Brain microvascular endothelial cell (primary cell): ENCODE results near the gene GPR35.
A peak's percentile ranks its signal among the peaks of the same experiment; 100 is the strongest.
"Not testable (repeated sequence)": the region's sequence is repeated elsewhere in the genome, so short reads cannot be mapped to it uniquely, and the experiment has no call there.

Experiments used
- DNase-seq: peaks from one replicate; pipeline ENCODE4 v3.0.0-alpha.2; 2020
- H3K27ac ChIP-seq: fragments of 250-450 bp; sonication (Bioruptor Pico); 2 replicates; pipeline ENCODE4 v1.5.1; 2020; ENCODE audit warnings: mild to moderate bottlenecking, moderate library complexity
- H3K27me3 ChIP-seq: fragments of 250-450 bp; sonication (Bioruptor Pico); replicated peaks from 2 replicates; pipeline ENCODE4 v1.5.1; 2020; ENCODE audit warnings: mild to moderate bottlenecking
- H3K36me3 ChIP-seq: fragments of 250-450 bp; sonication (Bioruptor Pico); replicated peaks from 2 replicates; pipeline ENCODE4 v1.5.1; 2020; ENCODE audit warnings: mild to moderate bottlenecking
- H3K4me3 ChIP-seq: 2 replicates; pipeline ENCODE4 v1.5.1; 2011; ENCODE audit warnings: low read depth, mild to moderate bottlenecking, control low read depth, low read length, moderate library complexity
- in situ Hi-C: cut with HindIII; loops from 2 replicates; pipeline ENCODE4 v1.10.0; 2017; ENCODE audit warnings: low sequenced_read_pairs, low pct_ligation_motif_present
- TF ChIP-seq, protein P1 (sequence below): IDR thresholded peaks from 2 replicates; pipeline ENCODE4 v1.5.1; 2011; ENCODE audit warnings: low read depth, mild to moderate bottlenecking, moderate library complexity, low read length, control low read depth, inconsistent platforms; ENCODE audit errors: missing control alignments

The GPR35 gene

GRCh38 chr2:240649331-240649730, 24.1 kb downstream of the GPR35 start:
- Histone ChIP-seq H3K27ac (no peak overlapping the region), H3K36me3 (no peaks in the 10 kb centered on the region), H3K4me3 (no peak overlapping the region), H3K27me3 (peaks cover 34% of the 10 kb centered on the region)
- TF ChIP-seq, protein P1, sequence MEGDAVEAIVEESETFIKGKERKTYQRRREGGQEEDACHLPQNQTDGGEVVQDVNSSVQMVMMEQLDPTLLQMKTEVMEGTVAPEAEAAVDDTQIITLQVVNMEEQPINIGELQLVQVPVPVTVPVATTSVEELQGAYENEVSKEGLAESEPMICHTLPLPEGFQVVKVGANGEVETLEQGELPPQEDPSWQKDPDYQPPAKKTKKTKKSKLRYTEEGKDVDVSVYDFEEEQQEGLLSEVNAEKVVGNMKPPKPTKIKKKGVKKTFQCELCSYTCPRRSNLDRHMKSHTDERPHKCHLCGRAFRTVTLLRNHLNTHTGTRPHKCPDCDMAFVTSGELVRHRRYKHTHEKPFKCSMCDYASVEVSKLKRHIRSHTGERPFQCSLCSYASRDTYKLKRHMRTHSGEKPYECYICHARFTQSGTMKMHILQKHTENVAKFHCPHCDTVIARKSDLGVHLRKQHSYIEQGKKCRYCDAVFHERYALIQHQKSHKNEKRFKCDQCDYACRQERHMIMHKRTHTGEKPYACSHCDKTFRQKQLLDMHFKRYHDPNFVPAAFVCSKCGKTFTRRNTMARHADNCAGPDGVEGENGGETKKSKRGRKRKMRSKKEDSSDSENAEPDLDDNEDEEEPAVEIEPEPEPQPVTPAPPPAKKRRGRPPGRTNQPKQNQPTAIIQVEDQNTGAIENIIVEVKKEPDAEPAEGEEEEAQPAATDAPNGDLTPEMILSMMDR = no peak
- in situ Hi-C loops = no loop called here
- DNase-seq = no peak

DNA sequence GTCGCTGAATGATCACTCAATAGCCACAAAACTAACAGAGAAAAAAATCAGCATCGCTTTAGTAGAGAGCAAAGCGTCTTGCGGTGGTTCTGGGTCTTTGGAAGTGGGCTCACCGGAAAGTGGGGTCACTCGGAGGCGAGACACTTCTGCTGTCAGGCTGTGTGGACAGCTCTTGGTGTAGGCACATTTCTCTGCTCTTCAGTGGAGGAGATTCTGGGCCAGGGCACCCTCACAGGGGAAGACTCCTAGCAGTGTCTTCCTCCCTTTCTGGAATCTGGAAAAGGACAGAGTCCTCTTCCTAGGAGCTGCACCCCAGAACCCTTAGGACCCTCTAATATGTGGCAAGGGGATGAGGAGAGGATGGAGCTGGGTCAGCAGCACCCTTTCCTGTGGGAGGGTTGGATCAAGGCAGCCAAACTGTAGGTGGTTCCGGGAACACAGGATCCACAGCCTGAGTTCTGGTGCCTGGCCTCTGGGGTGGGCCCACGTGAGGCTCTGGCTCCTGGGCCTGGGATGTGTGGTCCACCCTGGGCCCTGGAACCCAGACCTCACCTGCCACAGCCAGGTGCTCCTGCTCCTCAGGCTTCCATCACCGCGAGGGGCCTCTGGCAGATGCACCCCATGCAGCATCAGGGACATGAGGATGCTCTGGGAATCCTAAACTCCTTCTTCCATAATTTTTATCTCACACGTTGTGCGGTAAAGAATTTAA, 25.1 kb downstream of the GPR35 start:
- no peak for DNase-seq
- TF ChIP-seq, protein P1 = no peak
- in situ Hi-C loops = no loop called here
- no peak overlapping the region for H3K27ac ChIP-seq
- peaks cover 34% of the 10 kb centered on the region for H3K27me3 ChIP-seq
- no peaks in the 10 kb centered on the region for H3K36me3 ChIP-seq
- no peak overlapping the region for H3K4me3 ChIP-seq

- TF ChIP-seq, protein P1 = no peak
- H3K36me3 ChIP-seq = no peaks in the 10 kb centered on the region
- H3K27me3 ChIP-seq = peaks cover 31% of the 10 kb centered on the region
- DNase-seq = no peak
- no peak overlapping the region for H3K4me3 ChIP-seq
- no peak overlapping the region for H3K27ac ChIP-seq
- in situ Hi-C loops = no loop called here
Measured at GRCh38 chr2:240651185-240651584, 25.9 kb downstream of the GPR35 start.

GRCh38 chr2:240655931-240656886, 30.9 kb downstream of the GPR35 start:
- no peak overlapping the region for H3K27ac ChIP-seq
- no peaks in the 10 kb centered on the region for H3K27me3 ChIP-seq

DNA sequence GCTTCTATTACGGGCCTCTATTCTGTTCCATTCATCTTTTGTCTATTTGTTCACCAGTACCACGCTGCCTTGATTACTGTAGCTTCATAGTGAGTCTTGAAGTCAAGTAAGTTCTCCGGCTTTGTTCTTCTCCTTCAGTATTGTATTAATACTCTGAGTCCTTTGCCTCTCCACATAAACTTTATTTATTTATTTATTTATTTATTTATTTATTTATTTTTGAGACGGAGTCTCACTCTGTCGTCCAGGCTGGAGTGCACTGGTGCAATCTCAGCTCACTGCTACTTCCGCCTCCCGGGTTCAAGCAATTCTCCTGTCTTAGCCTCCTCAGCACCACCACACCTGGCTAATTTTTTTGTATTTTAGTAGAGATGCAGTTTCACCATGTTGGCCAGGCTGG, 34.6 kb downstream of the GPR35 start:
- H3K27ac ChIP-seq, H3K36me3 ChIP-seq, DNase-seq, H3K27me3 ChIP-seq, H3K4me3 ChIP-seq, in situ Hi-C loops: not testable (repeated sequence)

More at GRCh38 chr2:240655931-240656886, 30.9 kb downstream of the GPR35 start:
- DNase-seq = peak; percentile 59
- in situ Hi-C loops = no loop called here
- TF ChIP-seq, protein P1 = no peak
- Histone ChIP-seq H3K36me3 (no peaks in the 10 kb centered on the region), H3K4me3 (no peak overlapping the region)

DNA sequence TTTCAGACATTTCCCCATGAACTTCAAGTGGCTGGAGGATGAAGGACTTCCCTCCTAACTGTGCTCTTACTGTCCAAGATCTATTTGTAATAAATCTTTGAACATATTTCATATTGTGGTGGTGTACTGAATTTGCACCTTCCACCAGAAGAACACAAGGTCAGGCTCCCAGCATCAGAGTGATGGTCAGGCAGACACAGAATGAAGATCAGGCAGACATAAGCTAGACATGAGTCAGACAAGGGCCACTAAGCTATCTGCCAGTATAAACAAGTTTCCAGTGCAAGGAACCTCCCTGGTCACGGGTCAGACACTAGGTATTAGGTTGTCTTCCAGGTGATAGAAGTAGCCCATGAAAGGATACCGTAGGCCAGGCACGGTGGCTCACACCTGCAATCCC, 37.4 kb downstream of the GPR35 start:
- TF ChIP-seq, protein P1 = no peak
- in situ Hi-C loops = no loop called here
- peak; percentile 27 for DNase-seq
- peaks cover 2% of the 10 kb centered on the region for H3K27me3 ChIP-seq
- no peak overlapping the region for H3K4me3 ChIP-seq
- no peaks in the 10 kb centered on the region for H3K36me3 ChIP-seq
- H3K27ac ChIP-seq = no peak overlapping the region
